ENCODE measurements around the gene OAF.

The OAF gene

DNA sequence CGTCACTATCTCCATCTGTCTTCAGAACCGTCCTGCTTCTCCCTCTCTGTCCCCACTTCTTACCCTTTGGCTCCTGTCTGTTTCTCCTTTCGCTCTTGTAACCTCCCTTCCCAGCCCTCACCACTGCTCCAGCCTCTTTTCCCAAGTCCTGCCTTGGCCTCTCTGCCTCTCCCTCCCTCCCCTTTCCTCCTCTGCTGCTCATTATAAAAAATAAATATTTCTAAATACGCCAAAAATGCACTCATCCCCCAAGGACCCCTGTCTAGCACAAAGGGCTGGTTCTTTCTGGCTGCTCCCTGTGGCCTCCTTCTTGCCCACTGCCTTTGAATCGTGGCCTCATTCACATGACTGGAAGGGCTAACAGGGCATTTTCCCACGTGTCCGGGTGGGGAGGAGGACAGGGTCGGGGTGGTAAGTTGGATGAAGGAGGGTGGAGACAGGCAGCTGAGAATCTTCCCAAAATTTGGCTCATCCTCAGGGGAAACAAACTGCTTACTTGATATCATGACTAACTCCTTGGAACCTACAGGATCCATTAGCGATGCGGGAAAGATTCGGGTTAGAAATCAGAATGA lies 26.4 kb upstream of the OAF start:
- DNase-seq = no peak

- DNase-seq = no peak
Observed at GRCh38 chr11:120184946-120185705, 25.7 kb upstream of the OAF start.

GRCh38 chr11:120185706-120186455 lies 25.0 kb upstream of the OAF start:
- DNase-seq = no peak

DNA sequence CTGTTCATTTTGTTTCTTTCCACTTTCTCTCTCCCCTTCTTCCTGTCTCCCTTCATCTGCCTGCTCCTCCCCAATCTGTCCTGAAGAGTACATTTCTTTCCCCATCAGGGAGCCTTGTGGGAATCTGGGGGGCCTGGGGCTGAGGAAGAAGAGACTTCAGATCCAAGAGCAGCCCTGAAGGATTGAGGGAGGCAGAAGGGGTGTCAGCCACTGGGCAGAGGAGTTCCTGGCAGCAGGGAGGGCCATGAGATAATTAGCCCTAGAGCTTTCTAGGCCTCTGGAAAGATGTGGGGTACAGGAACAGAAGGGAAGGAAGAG lies 24.4 kb upstream of the OAF start:
- DNase-seq = no peak

GRCh38 chr11:120186774-120187591 lies 23.8 kb upstream of the OAF start:
- peak in 1 of 2 donors; percentile 56 for DNase-seq

DNA sequence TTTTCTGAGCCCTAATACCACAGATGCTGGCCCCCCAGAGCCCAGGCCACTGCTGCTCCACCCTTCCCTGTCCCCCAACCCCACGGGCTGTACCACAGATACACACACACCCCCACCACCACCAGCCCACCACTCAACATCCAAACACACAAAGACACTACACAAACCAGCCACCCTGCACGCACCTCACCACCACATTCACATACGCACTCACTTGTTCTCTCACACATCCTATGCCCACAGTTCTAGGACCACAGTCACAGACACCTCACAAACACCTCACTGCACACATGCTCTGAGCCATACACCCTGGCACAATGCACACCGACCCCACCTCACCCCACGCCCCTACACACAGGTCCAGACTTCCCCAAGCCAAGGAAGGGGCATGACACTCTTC lies 22.5 kb upstream of the OAF start:
- no peak for DNase-seq

- no peak for DNase-seq
Observed at GRCh38 chr11:120188811-120189455, 21.9 kb upstream of the OAF start.

- DNase-seq = no peak
Observed at GRCh38 chr11:120191058-120191457, 19.8 kb upstream of the OAF start.

DNA sequence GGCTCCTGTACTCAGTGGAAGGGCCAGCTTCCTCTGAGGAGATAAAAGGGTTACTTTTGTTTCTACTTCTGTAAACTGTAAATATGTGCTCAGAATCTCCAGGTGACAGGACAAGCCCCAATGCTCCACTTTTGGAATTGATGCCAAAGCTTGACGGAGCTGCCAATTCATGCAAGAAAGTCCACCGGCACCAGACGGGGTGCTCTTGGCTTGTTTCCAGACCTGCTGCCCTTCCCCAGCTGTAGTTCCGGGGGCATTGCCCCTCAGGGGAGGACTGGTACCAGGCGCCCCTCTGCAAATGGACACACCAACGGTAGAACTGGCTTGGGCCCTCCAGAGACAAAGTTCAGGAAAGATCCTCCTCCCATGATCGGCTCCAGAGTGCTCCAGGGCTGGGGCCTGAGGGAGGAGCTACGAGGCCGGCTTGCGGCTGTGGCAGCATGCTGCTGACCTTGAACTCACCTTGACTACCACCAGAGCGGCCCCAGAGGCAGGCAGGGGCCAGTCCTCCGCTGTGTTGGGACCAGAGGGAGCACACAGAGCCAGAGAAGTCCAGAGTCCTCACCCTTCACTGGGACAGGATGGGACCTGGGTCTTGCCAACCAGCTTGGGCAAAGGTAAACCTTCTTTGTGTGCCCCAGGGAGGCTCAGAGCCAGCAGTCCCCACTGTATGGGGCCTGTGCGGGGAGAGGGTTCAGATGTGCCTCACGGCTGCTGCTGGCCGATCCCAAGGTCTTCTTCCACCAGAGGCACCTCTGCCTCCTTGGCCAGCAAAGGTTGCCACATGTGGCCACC lies 17.8 kb upstream of the OAF start:
- DNase-seq = no peak

- no peak for DNase-seq
Observed at GRCh38 chr11:120194166-120194565, 16.7 kb upstream of the OAF start.

DNA sequence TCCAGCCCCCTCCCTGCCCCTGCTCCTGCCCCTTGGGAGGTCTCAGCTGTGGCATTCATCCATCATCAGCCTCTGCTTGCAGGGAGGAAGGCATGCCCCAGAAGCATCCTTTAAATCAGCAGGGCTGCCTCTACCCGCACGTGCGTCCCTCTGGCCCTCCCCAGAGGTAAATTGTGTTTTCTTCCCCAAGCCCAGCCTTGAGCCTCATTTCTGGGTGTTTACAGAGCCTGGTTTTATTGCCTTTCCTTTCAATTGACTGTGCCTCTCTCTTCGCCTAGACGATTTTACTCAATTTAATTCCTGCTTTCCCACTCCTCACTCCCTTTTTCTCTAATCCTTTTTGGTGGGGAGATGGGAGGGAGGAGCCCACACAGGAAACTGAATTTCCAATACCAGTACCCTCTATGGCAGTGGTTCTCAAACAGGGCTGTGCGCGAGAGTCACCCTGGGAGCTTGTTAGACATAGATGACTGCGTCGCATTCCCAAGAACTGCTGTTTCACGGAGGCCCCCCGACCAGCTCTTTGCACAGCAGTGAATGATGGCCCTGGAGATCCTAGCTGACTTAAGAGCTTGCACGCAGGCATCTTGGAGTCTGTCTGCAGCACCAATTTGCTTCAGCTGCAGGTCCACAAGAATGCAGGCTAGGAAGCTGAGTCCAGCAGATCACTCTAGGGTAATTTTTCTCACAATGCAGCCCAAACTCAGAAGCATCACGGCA lies 15.1 kb upstream of the OAF start:
- DNase-seq = no peak

- no peak for DNase-seq
Observed at GRCh38 chr11:120196826-120197225, 14.0 kb upstream of the OAF start.

- no peak for DNase-seq
Observed at GRCh38 chr11:120197251-120197891, 13.5 kb upstream of the OAF start.

DNA sequence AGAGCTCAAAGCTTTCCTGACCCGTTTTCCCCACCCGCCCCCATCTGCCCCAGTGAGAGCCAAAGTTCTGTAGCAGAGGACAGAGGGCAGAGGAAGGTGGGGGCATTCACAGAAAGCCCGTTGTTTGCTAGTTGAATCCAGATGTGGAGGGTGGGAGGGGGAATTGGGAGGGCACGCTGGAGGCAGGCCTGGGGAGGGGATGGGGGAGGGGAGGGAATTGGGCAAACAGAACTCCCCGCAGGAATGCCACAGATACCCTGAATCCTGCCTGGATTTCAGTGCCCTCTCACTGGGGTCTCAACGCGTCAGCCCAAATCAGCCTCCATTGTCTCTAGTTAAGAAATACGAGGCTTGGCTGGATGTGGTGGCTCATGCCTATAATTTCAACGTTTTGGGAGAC lies 12.9 kb upstream of the OAF start:
- DNase-seq = no peak

DNA sequence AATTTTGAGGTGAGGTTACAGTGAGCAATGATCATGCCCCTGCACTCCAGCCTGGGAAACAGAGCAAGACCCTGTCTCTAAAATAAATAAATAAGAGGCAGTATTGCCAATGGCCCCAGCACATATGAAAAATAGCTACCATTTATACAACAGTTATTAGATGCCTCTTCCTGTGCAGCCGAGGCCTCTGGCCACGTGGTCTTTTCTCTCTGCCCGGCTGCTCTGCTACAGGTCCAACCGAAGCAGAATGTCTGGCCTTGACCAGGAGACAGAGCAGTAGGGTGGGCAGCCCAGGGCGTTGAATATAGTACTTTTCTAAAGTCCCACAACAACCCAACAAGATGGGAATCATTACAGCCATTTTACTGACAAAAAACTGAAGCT lies 12.4 kb upstream of the OAF start:
- no peak for DNase-seq

DNA sequence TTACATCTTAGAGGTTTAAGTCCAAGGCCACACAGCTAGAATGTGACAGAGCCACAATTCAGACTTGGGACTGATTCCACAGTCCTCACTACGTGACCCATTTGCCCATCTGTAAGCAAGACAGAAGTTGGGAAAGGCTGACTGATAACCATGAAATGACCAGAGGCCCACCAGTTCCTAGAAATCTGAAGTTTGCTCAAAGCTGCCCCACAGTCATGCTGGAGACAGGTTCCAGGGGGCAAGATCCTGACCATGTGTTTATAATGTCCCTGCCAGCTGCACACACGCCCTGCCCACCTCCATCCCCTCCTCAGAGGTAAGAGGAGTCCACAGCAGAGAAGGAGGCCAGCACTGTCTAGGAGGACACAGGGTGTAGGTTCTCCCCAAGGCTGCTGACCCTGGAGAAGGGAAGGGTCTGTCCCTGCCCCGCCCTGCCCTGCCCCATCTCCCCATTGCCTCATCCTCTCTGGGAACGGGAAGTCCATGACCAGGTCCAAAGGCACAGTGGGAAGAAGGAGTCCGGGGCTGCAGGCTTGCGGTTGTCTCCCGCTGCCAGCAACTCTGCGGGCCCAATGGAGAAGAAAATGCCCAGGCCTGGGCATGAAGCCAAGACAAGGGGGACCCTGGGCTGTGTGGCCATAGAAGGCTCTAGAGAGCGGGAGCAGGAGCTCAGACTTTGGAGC lies 11.9 kb upstream of the OAF start:
- no peak for DNase-seq

GRCh38 chr11:120199613-120200012 lies 11.2 kb upstream of the OAF start:
- no peak for DNase-seq

- DNase-seq = no peak
Observed at GRCh38 chr11:120200677-120201076, 10.2 kb upstream of the OAF start.

DNA sequence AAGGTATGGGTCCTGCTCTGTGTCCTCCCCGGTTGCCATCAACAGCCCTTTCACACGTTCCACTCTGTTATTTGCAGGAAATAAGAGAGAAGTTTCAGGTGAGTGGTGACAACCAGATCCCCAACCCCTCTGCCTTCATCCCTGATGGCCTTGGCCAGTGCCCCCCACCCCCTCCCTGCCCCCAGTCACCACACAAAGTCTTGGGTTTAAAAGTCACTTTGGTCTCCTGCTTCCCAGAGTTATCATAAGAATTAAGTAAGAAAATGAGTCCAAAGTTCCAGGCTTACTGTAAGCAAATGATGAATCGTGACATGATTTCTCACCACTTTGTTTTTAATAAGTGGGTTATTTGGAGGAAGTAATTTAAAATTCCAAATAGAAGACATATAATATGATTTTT lies 9.2 kb upstream of the OAF start:
- DNase-seq = no peak

- no peak for DNase-seq
Observed at GRCh38 chr11:120203626-120204025, 7.2 kb upstream of the OAF start.

Measured in inflammatory macrophage treated with lipopolysaccharide for 1 hour (primary cell).